Uterus (tissue), 2 donors: ENCODE results near the gene SND1.

Source experiments
- POLR2A ChIP-seq, 2 donors: fragments of 450-650 bp; IDR thresholded peaks; one replicate each; pipeline ENCODE4 v1.6.1; 2016; ENCODE audit warnings: antibody characterized with exemption in 2 of 2, mild to moderate bottlenecking in 1 of 2, moderate library complexity in 1 of 2
- TF ChIP-seq, protein P1 (sequence below), 4 experiments: fragments of 200-600 bp in 2 of 4; fragments of 450-650 bp in 2 of 4; sonication (generic) in 2 of 4; IDR thresholded peaks; one replicate each; pipeline ENCODE4 v1.5.1; 2016 to 2019; ENCODE audit warnings: antibody characterized with exemption in 4 of 4, mild to moderate bottlenecking in 2 of 4, moderate library complexity in 1 of 4

DNA sequence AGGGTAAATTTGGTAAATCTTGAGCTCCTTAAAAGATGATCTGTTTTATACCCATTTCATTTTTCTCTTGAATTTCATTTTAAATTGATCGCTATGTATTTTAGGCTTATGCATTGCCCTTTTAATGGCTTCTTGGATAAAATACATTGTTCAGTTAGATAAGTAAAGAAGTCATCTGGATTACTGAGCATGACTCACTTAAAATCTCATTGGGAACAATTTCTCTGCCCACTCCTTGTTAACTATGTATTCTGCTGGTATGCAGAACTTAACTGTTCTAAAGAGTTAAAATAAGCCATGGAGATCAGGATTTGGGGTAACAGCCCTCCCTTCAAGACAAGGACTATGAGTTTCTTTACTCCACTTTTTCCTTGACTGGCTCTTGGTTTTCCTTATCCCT, 134.2 kb downstream of the SND1 start:
- TF ChIP-seq, protein P1, sequence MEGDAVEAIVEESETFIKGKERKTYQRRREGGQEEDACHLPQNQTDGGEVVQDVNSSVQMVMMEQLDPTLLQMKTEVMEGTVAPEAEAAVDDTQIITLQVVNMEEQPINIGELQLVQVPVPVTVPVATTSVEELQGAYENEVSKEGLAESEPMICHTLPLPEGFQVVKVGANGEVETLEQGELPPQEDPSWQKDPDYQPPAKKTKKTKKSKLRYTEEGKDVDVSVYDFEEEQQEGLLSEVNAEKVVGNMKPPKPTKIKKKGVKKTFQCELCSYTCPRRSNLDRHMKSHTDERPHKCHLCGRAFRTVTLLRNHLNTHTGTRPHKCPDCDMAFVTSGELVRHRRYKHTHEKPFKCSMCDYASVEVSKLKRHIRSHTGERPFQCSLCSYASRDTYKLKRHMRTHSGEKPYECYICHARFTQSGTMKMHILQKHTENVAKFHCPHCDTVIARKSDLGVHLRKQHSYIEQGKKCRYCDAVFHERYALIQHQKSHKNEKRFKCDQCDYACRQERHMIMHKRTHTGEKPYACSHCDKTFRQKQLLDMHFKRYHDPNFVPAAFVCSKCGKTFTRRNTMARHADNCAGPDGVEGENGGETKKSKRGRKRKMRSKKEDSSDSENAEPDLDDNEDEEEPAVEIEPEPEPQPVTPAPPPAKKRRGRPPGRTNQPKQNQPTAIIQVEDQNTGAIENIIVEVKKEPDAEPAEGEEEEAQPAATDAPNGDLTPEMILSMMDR (IDR thresholded peaks at IDR 0.05): no peak
- no peak for TF ChIP-seq POLR2A (IDR thresholded peaks at IDR 0.05)
